ENCODE data around the gene OTULIN. TPM values are rescaled to one million over a fixed set of nuclear protein-coding genes. Genes with fewer than 3 reads are reported as not detected.

Gene OTULIN
- 10.6 and 14.8 TPM in 2 replicates for total RNA-seq

DNA sequence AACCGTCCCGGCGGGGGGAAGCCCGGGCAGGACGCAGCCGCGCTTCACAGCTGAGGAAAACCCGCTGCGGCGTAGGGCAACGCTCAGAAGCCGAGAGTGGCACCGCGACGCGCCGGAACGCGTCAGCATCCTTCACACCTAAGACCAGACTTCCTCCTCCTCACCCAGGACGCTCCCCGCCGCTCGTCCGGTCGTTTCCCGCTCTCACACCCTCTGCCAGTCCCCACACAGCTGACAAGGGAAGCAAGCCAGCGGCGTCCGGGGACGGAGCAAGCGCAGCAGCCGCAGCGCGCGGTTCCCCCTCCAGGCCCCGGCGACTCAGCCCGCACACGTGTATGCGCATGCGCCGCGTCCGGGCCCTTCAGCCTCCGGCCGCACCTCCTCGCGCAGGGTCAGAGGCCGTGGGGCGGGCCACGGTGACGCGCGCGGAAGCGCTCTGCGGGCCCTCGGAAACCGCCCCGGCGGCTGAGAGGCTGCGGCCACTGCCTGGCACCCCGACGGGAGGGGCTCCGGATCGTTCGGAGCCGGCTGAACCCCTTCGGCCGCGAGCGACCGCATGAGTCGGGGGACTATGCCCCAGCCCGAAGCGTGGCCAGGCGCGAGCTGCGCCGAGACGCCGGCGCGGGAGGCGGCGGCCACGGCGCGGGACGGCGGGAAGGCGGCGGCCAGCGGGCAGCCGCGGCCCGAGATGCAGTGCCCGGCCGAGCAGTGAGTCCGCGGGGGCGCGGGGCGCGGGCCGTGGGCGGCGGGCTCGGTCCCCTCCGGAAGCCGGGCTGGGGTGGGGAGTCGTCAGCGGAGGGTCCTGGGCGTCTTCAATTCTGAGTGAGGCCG lies at the start of gene OTULIN:
Gene OTULIN, plus strand, starts transcription at position 449 of the 831 bp plus-strand sequence. Its CDS starts 108 bp downstream, at position 557.

Other genes starting within 250 kb of the OTULIN start
- under 0.01 TPM in 1 of 2 replicates, not detected in the other for gene OTULINL, start 82.9 kb upstream of the OTULIN start, total RNA-seq
- gene ANKH, start 207.1 kb downstream of the OTULIN start, total RNA-seq: 10.6 and 19.8 TPM in 2 replicates